ENCODE results near the gene CFAP97D2.

DNA sequence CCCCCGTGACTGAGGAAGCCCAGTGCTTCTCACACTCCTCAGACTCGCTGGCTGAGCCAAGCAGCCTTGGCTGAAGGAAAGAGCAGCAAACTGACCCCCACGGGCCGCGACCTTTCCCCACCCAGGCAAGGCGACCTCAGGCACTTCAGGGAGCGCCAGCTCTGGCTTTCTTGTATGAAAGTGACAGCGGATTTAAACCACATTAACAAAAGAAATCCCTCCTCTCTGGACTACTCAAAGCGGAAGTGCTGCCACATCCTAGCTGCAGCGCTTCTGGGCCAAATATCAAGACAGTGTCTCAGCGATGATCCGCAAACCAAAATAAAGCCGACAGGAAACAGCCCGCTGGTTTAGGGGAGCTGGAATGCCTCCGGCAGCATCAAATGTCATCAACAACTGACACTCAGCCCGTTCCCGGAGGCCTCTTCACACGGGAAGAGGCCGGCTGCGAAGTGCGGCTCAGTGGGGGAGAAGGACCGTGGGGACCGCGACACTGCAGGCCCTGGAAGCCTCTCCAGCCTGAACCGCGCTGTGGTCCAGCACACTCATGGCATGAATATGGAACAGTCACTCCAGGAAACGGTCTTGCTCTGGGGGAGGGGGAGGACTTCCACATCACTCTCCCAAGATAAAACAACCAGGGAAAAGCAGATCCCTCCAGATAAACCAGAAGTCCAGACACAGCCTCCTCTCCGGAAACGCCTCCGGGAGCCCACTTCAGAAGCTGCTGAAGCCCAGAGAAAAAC lies 48.0 kb upstream of the CFAP97D2 start:
- TF ChIP-seq EZH2 (IDR thresholded peaks at IDR 0.05) (no peak), POLR2AphosphoS5 (IDR thresholded peaks at IDR 0.05; ENCODE audit: borderline replicate concordance, low read depth, low read length) (peak; percentile 44; the same call in 1 of the 2 replicates), FOXP2 (optimal IDR thresholded peaks at IDR 0.05; ENCODE audit: control extremely low read depth, extremely low read length, insufficient read depth) (peak; percentile 47)

All from SK-N-MC (cell line).